GM19468 (cell line): Measurements from ENCODE around the gene HERPUD1.
"Not testable (repeated sequence)": the region's sequence is repeated elsewhere in the genome, so short reads cannot be mapped to it uniquely, and the experiment has no call there.

Source experiments
- ATAC-seq: cut with Tn5 transposase; IDR thresholded peaks from one replicate; pipeline ENCODE4 v1.9.1; 2021; ENCODE audit warnings: mild to moderate bottlenecking, moderate library complexity, moderate number of reproducible peaks; ENCODE audit not compliant: unreplicated experiment; ENCODE audit errors: extremely low read depth

HERPUD1 gene

DNA sequence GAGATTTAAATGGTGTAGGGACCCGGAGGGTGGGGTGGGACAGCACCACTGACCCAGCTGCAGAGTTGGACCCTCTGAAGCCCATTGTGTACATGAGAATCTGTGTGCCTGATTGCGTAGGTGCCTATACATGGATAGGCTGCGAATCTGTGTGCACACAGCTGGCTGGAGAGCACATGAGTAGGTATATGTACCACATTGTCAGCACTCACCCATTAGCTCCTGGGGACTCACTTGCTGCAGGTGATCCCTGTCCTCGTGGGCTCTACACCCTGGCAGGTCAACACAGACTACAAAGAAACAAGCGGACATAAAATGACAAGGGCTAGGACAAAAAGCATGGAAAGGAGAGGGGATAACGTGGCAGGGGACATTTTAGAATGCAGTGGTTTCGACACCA, 18.5 kb downstream of the HERPUD1 start:
- no peak for ATAC-seq

GRCh38 chr16:56950881-56951771, 19.2 kb downstream of the HERPUD1 start:
- peak; percentile 36 for ATAC-seq

DNA sequence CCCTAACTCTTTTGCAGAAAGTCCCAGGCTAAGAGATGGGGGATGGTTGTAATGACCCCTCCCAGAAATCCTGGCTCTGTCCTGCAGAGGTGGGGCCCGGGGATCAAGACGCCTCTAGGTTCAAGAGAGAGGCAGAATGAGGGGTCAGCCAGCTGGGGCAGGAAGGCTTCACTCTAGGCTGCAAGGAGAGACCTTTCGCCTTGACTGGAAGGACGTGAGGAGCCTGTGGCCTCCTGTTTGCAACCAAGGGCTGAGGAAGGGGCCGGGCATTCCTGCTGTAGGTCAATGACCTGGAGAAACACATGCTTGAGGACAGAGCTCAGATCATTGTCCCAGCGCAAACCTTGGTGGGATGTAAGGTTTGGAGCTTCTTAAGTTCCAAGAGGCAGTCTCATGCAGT, 21.1 kb downstream of the HERPUD1 start:
- no peak for ATAC-seq

DNA sequence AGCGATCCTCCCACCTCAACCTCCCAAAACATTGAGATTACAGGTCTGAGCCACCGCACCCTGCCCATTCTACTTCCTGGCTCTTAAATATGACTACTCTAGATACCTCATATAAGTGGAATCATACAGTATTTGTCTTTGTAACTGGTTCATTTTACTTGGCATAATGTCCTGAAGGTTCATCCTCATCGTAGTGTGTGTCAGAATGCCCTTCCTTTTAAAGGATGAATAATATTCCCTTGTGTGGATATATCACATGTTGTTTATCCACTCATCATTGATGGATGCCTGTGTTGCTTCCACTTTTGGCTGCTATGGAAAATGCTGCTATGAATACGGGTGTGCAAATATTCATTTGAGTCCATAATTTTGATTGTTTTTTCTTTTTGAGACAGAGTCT, 24.1 kb downstream of the HERPUD1 start:
- no peak for ATAC-seq

- no peak for ATAC-seq
Measured at GRCh38 chr16:56956756-56957155, 24.8 kb downstream of the HERPUD1 start.

- no peak for ATAC-seq
Measured at GRCh38 chr16:56960681-56961281, 28.8 kb downstream of the HERPUD1 start.

- no peak for ATAC-seq
Measured at GRCh38 chr16:56961386-56961785, 29.4 kb downstream of the HERPUD1 start.

DNA sequence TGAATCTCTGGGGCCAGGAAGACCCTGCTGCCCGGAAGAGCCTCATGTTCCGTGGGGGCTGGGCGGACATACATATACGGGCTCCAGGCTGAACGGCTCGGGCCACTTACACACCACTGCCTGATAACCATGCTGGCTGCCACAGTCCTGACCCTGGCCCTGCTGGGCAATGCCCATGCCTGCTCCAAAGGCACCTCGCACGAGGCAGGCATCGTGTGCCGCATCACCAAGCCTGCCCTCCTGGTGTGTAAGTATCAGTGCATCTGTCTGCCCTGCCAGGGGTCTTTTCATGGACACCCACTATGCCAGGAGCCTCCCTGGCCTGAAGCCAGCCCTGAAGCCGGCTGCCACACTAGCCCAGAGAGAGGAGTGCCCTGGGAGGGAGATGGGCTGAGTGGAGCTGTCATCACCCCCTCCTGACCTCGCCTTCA, 29.9 kb downstream of the HERPUD1 start, which contains the start of gene CETP:
CETP (plus strand) TSS at position 100 of the 431 bp plus-strand sequence; CDS start at position 130, 30 bp downstream.
- no peak for ATAC-seq

- no peak for ATAC-seq
Measured at GRCh38 chr16:56964243-56965148, 32.6 kb downstream of the HERPUD1 start.

- no peak for ATAC-seq
Measured at GRCh38 chr16:56965149-56966092, 33.5 kb downstream of the HERPUD1 start.

DNA sequence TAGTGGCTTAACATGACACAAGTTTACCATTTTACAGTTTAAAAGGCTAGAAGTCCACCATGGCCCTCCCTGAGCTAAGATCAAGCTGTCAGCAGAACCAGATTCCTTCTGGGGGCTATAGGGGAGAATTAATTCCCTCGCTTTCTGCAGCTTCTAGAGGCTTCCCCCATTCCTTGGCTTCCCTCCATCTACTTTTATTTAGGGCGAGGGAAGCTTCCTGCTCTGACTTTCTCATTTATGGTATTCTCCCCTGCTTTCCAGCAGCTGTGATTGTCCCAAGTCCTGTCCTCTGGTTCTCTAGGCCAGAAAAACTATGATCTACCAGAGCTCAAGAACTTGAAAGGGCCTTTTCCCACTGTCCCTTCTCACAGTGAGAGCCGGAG, 34.1 kb downstream of the HERPUD1 start:
- no peak for ATAC-seq

DNA sequence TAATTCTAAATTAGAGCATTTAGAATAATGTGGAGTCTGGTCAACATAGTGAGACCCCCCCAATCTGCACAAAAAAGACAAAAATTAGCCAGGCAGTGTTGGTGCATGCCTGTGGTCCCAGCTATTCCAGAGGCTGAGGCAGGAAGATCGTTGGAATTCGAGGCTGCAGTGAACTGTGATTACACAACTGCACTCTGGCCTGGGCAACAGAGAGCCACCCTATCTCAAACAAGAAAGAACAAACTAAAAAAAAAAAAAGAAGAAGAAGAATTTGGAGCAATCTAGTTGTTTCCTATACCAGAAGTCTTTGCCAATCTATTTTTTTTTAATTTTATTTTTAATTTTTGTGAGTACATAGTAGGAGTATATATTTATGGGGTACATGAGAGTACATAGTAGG, 35.8 kb downstream of the HERPUD1 start:
- no peak for ATAC-seq

DNA sequence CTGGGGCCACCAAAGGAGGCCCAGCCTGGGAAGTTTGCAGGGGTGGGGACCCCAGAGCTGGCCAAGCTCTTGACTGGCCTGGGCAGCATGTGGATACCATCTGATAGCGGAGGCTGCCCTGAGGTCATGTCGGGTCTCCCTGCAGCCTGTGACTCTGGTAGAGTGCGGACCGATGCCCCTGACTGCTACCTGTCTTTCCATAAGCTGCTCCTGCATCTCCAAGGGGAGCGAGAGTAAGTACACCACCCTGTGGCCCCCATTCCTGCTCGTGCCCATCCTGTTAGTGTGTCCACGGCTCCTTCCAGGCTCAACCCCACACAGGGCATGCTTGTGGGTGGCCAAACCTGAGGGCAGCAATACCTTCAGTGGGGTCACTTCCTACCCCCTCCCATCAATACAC, 37.8 kb downstream of the HERPUD1 start:
- no peak for ATAC-seq

DNA sequence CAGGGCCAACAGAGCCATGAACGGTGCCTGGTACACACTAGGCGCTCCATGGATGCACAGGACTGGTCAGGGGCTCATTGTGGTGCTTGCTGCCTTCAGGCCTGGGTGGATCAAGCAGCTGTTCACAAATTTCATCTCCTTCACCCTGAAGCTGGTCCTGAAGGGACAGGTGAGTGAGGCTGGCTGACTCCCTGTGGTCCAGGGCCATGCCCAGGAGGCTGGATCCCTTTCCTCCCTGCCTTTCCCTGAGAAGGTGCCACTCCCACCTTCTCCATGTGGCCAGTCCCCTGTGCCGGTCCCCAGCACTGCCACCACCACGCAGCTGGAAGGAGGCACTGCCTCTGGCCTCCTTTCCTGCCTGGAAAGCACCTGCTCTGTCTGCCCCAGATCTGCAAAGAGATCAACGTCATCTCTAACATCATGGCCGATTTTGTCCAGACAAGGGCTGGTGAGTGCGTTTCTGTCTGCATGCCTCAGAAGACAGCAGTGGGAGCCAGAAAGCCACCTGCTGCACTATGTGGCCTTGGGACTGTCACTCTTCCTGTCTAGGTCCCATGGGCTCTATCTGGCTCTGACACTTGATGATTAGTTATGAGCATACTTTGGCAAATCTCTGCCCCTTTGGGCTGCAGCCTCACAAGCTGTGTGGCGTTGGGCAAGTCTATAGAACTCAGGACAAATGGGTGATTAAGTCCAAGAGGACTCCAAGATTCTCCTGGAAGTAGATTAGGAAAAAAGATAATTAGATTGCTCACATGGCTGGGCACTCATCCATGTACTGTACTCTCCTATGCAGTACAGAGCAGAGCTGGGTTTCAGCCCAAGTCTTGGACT, 39.2 kb downstream of the HERPUD1 start:
- ATAC-seq = peak; percentile 51

DNA sequence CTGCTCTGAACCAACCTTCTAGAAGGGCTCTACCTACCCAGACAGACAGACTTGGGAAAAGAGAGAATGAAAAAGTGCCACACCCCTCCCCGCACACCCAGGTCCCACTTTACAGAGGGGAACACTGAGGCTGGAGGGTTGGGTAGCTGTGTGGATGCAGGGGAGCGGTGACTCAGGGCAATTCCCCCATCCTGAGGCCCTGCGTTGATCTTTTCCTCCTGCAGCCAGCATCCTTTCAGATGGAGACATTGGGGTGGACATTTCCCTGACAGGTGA, 39.8 kb downstream of the HERPUD1 start:
- ATAC-seq = no peak

DNA sequence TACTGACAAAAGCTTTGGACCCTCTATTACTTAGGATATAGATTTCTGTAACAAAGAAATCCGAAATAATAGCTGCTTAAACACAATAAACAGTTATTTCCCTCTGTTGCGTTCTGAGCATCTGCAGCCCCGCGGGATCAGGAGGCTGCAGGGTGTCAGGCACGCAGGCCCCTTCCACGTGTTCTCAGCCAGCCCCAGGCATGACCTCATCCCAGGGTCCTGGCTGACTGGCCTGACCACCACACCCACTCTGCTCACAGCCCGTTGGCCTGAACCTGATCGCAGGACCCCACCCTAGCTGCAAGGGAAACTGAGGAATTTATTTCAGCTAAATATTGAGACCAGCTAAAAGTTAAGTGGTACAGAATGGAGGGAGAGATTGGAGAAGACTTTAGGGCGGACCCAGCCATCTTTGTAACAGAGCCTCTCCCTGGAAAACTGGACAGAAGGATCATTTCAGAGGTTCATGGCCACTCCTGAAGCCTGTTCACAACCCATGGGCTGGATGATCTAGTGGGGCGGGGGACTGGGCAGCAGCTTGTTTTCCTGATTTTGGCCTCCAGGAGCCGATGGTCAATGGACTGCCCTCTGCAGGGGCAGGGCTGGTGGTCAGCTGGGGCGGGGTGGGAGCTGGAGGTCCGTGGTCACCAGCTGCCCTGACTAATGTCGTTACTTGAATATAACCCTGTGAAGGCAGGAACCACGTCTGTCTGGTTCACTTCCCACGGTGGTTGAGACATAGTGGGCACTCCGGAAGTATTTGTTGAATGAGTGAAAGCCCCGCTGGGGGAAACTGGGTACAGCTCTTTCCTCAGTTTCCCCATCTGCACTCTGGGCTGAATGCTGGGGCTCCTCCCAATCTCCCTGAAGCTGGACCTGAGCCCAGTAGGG, 40.7 kb downstream of the HERPUD1 start:
- ATAC-seq = no peak

DNA sequence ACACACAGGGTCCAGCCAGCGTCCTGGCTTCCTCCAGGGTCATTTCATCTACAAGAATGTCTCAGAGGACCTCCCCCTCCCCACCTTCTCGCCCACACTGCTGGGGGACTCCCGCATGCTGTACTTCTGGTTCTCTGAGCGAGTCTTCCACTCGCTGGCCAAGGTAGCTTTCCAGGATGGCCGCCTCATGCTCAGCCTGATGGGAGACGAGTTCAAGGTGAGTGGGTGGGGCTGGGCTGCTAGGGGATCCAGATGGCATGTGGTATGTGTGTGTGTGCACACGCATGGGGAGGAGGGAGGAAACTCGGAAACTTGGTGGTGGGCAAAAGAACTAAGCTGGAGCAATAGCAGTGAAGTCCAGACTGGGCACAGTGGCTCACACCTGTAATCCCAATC, 41.4 kb downstream of the HERPUD1 start:
- ATAC-seq = no peak

DNA sequence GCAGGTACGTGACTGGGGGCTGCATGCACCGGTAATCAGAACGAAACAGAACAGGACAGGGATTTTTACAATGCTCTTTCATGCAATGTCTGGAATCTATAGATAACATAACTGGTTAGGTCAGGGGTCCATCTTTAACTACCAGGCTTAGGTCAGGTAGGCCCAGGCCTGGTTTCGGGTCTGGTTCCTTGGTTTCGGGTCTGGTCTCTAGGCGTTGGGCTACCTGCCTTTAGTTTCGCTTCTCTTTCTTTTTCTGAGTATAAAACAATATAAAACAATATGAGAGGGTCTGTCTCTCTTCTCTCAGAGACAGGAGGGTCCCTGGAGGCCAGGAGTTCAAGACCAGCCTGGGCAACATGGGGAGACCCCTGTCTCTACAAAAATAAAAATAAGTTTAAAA, 42.0 kb downstream of the HERPUD1 start:
- not testable (repeated sequence) for ATAC-seq
